Measurements from ENCODE around the gene SEL1L. TPM values are rescaled to one million over a fixed set of nuclear protein-coding genes. Genes with fewer than 3 reads are reported as not detected.
"Not testable (repeated sequence)": the region's sequence is repeated elsewhere in the genome, so short reads cannot be mapped to it uniquely, and the experiment has no call there.

The SEL1L gene
- total RNA-seq, 1 donor from 2014 or later = 55.1 TPM

GRCh38 chr14:81430235-81430634 is 103.4 kb downstream of the SEL1L start:
- DNase-seq = no peak
- peak; percentile 30 for ATAC-seq
- intact Hi-C loops (cut with micrococcal nuclease) = no loop called here

- intact Hi-C loops (cut with micrococcal nuclease); DNase-seq; ATAC-seq: not testable (repeated sequence)
Observed at GRCh38 chr14:81429749-81430148, 103.9 kb downstream of the SEL1L start.

GRCh38 chr14:81429028-81429427 is 104.6 kb downstream of the SEL1L start:
- DNase-seq = no peak
- intact Hi-C loops (cut with micrococcal nuclease) = no loop called here
- ATAC-seq = no peak

GRCh38 chr14:81427348-81428058 is 106.2 kb downstream of the SEL1L start:
- peak; percentile 56 for ATAC-seq
- intact Hi-C loops (cut with micrococcal nuclease) = no loop called here
- no peak for DNase-seq

GRCh38 chr14:81423504-81423903 is 110.1 kb downstream of the SEL1L start:
- ATAC-seq = peak; percentile 92
- intact Hi-C loops (cut with micrococcal nuclease) = no loop called here
- peak; percentile 68 for DNase-seq

Other genes starting within 250 kb of the SEL1L start
- 9.3 TPM for gene STON2, start 133.5 kb downstream of the SEL1L start, total RNA-seq

All from left ventricle myocardium superior (tissue), 1 donor.